Left lobe of liver (tissue), 2 donors: ENCODE data around the gene ATG101. TPM values are rescaled to one million over a fixed set of nuclear protein-coding genes. Genes with fewer than 3 reads are reported as not detected.
A peak's percentile ranks its signal among the peaks of the same experiment; 100 is the strongest.
"Not testable (repeated sequence)": the region's sequence is repeated elsewhere in the genome, so short reads cannot be mapped to it uniquely, and the experiment has no call there.

Source experiments
- ATAC-seq: fragments of 200-7000 bp; cut with Tn5 transposase; one replicate; pipeline ENCODE4 v1.9.1; 2020; ENCODE audit warnings: mild to moderate bottlenecking, moderate library complexity
- DNase-seq: peaks from one replicate; pipeline ENCODE4 v3.0.0-alpha.2; 2020; ENCODE audit warnings: low spot score
- total RNA-seq: library from RNA; stranded (reverse); gene quantifications from one replicate; pipeline ENCODE4 v1.2.1, GENCODE V29; 2021
- donor health status: DM: no; HTN: no; CAD: no; lungs with moderate emphysema.
- donor health status: DM: no; HTN: yes; CAD: no.

The ATG101 gene
- total RNA-seq, 1 donor from 2014 or later, result 18.0 TPM

DNA sequence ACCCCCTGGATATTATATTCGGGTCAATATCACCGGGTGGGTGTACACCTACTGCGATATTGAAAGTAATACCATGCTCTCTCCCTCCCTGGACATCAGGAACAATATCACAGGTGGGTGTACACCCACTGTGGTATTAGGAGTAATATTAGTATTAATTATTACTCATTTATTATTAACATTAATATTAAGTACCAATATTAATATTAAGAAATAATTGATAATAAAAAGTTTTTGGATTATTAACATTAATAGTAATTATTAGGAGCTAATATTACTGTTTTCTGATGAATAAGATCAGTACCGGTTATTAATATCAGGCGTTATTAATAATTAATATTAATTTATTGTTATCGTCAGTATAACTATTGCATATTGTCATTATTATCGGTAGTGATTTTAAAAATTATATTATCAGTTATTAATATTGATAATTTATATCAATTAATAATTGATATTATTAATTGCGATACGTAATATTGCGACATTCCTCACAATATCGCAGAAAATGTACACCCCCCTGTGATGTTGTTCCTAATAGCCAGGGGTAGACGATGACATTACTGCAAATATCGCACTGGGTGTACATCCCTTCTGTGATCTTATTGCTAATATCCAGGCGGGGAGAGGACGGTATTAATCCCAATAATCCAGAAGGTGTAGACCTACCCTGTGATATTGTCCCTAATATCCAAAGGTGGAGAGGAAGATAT lies 26.7 kb downstream of the ATG101 start:
- DNase-seq (no peak), ATAC-seq (no peak)

DNA sequence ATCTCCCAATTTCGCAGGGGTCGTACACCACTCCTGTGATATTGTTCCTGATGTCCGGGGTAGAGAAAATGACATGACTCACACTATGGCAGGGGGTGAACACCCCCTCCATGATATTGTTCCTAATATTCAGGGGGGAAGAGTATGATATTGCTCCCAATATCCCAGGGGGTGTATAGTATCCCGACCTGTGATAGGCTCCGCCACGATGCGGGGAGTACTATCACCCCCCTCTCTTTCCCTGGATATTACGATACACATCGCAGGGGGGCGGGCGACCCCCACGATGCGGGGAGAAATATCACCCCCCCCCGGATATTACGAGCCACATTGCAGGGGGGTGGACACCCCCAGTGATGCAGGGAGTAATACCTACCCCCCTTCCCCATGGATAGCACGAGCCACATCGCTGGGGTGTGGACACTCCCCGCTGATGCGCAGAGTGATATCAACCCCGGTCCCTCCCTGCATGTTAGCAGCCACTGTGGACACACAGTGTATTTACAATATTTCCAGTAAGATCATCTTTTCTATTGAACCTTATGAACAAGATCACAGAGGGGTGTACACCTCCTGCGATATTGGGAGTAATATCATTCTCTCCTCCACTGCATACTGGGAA lies 27.4 kb downstream of the ATG101 start:
- ATAC-seq (no peak), DNase-seq (no peak)

DNA sequence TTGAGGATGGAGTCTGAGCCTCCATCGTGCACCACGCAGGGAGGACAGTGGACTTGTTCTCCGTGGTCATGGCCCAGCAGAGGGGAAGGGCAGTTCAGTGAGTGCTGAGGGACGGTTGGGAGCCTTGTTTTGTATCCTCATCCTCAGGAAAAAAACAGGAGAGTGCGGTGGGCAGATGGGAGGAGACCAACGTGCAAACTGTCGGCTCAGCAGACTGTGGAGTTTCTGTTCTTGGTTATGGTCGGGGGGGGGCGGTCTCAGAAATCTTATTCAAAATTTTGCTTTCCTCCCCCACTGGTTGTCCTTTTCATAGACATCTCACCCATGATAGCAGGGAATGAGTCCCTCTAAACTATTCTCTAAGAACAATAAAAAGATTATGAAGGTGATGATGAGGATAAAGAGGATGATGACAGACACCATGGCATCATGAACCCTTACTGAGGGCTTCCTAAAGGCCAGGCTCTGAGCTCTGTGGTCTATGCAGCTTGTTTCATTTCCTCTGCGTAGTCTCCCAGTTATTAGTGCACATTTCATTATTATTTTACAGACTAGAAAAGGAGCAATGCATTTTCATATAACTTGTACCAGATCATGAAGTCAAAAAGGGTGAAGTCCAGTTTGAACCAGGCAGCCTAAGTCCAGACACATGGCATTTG lies 34.8 kb downstream of the ATG101 start:
- not testable (repeated sequence) for ATAC-seq, DNase-seq

DNA sequence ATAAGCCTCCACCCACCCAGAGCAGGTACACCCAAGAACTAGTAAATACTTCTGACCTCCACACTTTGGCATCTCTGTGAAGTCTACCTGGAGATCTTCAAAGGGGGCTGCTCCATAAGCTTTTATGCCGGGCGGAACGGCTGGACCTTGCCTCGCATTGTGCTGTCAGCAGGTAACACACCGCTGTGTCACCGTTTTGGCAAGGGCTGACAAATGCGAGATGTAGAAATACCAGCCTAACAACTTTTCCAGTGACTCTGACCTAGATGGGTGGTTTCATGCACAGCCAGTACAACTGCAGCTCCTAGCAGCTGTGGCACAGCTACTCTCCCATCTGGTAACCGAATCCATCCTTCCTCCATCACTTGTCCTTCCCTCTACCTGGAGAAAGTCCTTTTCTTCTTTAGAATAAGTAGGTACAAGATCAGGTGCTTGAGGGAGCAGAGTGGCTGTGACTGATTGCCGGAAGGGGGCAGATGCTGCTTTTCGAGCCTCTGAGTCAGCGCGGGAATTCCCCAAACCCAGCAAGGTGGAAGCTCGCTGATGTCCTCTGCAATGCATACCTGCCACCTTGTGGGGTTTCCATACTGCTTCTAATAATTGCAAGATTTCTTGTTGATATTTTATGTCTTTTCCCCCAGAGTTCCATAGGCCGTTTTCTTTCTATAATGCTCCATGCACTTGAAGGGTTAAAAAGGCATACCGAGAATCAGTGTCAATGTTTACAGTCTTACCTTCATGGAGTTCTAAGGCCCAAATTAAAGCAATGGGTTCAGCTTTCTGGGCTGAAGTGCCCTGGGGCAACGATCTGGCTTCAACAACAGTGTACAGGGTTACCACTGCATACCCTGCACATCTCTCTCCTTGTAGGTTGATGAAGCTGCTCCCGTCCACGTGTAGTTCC lies 46.7 kb downstream of the ATG101 start:
- DNase-seq, result peak; percentile 78
- ATAC-seq, result not testable (repeated sequence)

DNA sequence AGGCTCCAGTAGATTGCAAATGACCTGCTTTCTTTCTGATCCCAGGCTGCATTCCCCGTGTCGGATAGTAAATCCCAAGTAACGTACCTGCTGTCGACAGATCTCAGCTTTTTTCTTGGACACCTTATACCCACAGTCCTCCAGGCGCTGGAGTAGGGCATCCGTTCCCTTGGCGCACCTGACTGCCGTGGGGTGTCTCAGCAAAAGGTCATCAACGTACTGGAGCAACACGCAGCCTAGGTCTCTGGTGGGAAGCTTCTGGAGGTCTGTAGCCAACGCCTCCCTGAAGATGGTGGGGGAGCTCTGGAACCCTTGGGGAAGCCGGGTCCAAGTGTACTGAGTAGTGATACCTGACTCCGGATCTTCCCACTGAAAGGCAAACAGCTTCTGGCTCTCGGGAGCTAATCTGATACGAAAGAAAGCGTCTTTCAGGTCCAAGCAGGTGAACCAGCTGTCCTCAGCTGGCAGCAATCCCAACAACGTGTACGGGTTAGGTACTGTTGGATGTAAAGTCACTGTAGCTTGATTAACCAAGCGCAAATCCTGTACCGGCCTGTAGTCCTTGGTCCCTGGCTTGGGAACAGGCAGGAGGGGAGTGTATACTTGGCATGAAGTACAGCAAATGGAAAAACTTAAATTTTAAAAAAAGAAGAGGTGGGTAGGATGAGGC lies 48.2 kb downstream of the ATG101 start:
- not testable (repeated sequence) for DNase-seq, ATAC-seq

DNA sequence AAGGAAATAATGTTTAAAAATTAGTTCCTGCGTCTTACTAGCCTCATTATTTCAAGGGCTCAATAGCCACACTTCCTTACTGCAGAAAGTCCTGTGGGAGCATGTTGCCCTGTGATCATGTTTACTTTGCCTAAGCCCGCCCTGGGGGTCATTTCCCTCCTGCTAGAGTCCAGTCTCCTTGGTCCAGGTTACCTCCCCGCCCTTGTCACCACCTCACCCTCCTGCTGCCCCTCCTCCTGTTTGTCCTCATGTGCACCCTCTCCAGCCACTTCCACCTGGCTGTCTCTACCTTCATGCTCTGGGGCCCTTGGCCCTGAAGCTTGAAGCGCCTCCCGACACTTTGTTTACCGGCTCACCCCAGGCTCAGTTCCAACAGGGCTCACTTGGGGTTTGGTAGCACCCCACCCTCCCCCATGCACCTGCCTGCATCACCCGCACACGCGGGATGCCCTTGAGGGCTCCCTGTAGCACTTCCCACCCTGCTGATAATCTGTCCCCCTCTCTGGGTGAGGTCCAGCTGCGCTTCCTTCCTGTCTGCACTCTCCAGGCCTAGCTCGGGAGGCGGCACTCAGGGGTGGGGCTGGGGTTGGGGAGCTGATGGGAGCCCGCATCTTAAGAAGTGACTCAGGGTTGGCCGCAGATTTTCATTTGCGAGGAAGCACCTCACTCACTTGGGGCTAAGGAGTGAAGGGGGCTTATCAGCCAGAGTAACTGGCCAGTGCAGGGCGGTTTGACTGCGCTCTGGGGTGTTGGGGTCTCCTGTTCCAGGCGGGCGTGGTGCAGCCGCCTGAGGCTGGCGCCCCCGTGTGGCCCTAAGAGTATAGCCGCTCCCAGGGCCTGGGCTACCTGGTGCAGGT lies 49.8 kb downstream of the ATG101 start:
- peak; percentile 91 for DNase-seq
- peak; percentile 78 for ATAC-seq

DNA sequence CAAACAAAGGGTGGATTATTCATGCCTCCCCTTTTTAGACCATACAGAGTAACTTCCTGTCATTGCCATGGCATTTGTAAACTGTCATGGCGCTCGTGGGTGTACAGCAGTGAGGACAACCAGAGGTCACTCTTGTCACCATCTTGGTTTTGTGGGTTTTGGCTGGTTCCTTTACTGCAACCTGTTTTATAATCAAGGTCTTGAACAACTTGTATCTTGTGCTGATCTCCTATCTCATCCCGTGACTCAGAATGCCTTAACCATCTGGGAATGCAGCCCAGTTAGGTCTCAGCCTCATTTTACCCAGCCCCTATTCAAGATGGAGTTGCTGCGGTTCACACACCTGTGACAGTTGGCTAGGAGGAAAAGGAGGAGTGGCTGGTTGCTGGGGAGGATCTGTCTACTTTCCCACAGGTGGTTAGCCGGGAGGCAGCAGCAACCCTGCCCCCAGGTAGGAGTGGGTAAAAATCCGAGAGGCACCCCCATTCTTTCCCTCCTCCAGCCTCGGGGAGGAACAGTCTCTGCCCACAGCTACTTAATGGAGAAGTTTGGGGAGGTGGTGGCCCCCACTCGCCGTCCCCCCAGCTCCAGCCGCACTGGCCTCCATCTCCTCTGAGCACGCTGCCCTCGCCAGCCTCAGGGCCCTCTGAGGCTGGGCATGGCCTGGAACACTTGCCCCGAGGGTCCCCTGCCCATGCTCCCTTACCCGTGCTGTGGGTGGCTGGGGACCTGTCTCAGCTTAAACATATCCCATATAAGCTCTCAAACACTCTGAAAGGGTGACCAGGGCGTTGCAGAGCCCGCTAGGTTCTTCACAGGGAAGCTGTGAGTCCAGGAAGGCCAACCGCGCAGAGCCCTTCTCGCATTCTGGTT lies 51.4 kb downstream of the ATG101 start:
- DNase-seq (no peak), ATAC-seq (no peak)

DNA sequence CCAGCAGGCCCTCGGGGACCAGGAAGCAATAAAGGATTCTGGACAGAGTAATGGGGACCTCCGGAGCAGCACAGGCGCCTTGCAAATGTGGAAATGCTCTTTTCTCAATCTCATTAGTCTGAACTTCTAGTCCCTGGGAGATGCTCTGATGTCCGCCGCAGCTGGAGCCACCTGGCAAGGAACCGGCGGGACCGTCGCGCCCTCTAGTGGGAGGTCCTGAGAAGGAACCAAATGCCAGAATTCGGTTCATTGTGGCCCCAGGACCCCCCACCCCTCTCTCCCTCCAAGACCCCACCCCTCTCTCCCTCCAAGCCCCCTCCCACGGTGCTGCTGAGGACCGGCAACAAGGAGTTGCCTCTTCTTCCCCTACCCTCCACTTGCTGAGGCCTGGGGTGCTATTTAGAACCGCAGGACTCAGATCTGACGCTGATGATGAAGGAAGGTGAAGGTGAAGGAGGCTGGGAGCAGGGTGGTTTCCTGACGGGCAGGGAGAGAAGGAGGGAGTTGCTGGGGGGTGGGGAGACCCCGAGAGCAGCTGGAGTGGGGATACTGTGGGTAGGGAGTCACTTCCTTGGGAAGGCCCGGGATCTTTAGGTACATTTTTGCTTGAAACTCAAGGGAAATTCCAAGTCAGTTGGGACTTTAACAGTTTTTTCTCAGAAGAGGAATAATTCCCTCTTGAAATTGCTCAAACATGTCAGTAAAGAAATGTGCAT lies 52.2 kb downstream of the ATG101 start:
- DNase-seq (peak; percentile 74), ATAC-seq (peak; percentile 53)

DNA sequence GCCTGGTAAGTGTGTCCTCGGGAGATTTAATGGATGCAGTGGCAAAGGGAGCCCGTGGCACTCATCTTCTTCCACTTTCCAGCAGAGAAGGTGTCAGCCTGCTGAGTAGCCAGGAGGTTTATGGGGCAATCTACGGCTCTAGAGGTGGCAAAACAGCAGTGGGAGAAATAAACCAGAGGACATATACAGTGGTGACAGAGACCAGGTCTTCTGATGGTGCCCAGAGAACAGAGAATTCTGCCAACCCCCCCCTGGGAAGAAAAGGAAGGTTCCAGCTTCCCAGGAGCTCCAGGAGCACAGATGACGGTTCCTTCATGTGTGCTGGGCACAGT lies 52.7 kb downstream of the ATG101 start:
- DNase-seq (no peak), ATAC-seq (no peak)

DNA sequence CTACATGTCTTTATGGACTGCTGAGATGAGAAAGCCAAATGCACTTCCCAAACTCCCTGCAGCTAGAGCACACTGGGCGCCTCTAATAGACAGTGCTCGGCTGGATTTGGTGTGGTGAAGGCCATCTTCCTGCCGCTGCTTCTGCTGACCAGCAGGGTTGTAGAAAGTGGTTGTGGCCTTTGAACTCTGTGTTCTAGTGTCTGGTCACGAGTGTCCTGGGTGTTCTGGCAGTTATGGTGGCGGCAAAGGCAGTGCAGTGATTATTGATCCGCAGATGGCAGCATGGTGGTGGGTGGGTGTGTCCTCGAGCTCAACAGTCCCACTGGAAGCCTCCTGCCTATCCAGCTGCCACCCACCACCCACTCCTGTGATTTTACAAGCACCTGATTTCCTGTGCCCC lies 53.1 kb downstream of the ATG101 start:
- ATAC-seq, result peak; percentile 52
- DNase-seq, result peak; percentile 85

DNA sequence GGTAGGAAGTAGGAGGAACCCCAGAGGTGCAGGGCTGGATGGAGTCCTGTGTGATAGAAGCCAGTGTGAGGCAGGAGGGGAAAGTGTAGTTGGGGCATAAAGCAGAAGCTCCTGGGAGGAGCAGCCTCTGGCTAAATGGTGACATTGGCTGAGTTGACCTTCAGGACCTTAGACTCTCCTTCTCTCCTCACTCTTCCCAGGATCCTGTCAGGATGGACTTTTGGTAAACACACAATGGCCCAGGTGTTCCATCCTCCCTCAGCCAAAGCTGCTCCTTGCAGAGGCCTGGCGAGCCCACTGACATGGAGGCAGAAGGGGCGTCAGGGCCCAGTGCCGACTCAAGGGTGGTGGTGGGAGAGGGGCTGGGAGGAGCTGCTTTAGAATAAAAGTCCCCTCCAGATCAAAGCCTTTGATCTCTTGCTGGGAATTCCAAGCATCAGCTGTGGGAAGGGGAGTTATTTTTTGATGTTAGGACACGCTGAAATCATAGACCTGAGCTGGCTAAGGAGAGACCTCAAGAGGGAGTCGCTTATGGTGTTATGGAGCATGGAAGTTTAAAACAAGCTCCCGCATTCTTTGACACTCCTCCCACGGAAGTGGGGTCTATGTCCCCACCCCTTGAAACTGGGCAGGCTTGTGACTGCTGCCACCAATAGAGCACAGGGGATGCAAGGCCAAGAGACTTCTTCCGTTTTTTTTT lies 53.9 kb downstream of the ATG101 start:
- no peak for ATAC-seq
- no peak for DNase-seq

DNA sequence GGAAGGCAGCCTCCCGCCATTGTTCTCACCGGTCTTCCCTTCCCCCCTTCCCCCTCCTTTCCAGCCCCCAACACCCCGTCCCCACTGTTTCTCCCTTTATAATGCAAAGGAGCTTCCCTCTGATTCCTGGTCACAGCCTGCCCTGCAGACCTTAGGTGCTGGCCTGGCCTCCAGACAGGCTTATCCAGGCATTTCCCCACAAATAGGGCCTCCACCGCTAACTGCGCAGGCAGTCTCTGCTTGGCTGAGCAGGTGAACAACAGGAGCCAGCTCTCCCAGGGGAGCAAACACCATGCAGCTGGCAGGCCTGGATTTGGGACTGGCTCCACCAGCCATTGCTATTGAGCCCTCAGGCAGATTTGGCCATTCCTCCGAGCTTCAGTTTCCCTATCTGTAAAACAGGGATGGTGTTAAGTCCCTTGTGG lies 55.7 kb downstream of the ATG101 start:
- ATAC-seq, result no peak
- no peak for DNase-seq

DNA sequence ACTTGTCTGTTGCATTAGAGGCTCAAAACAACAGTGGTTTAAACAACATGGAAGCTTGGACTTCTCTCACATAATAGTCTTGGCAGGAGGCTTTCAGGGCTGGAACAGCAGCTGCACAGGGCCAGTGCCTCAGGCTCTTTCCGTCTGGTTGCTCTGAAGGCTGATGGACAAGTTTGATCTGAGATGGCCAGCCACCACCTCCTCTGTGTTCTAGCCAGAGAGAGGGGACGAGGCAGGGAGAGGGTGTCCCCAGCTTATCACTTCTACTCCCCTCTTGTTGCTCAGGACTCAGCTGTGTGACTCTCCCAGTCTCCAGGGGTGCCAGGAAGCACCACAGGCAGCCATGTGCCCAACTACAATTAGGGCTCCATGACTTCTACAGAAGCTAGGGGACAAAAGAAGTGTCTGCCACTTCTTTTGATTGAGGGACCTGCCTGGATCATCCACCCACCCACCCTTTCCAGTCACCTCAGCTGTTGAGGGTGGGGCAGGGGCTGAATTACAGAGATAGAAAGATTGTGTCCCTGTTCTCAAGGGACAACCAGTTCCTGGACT lies 56.3 kb downstream of the ATG101 start:
- no peak for DNase-seq
- ATAC-seq, result no peak
